Muscle of back (tissue), 11 donors: ENCODE results near the gene NEURL4. TPM values are rescaled to one million over a fixed set of nuclear protein-coding genes. Genes with fewer than 3 reads are reported as not detected.

Experiments used
- DNase-seq, 3 donors: peaks; one replicate each; pipeline versions ENCODE4 v3.0.0 to v3.0.0-alpha.2; 2013
- polyA plus RNA-seq, 10 donors: library from polyadenylated mRNA; unstranded; fragments of 120-200 nt; gene quantifications; one replicate each; pipeline ENCODE4 v1.2.1, GENCODE V29; 2013; ENCODE audit not compliant: insufficient read length in 10 of 10

NEURL4 gene
- polyA plus RNA-seq, 10 donors, result 13.6 to 20.6 (median 18.6) TPM

DNA sequence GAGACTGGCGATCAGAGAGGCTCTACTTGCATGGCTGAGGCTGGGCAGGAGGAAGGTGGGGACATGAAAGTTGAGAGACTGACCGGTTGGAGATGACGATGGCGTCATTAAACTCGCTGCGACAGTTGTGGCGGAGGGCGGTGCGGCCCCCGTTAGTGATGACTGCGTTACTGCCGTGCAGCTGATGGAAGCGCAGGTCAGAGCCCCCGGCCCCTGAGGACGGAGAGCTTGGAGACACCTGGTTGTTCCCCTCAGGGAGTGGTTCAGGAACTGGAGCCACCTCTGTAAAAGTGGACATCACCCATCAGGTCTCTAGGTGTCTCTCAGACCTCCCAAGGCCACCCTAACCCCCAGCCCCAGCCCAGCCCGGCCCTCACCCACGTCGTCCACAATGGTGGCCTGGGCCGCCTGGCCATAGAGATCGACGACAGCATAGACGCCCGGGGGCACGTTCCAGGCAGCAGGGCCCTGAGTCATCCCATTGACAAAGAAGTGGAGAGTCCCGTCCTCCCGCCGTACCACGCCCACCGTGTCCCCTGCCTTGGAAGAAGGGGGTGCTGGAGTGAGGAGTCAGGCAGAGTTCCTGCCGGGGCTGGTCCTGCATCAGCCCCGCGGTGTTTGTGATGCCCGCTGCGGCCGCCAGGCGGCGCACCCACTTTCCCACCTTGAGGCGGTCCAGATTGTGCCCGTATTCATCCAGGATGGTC lies 5.3 kb downstream of the NEURL4 start:
- DNase-seq, result peak in 1 of 3 donors; percentile 59

- DNase-seq, result no peak
Measured at GRCh38 chr17:7322520-7323194, 6.5 kb downstream of the NEURL4 start.

GRCh38 chr17:7321466-7321865 lies 7.7 kb downstream of the NEURL4 start:
- DNase-seq, result no peak

DNA sequence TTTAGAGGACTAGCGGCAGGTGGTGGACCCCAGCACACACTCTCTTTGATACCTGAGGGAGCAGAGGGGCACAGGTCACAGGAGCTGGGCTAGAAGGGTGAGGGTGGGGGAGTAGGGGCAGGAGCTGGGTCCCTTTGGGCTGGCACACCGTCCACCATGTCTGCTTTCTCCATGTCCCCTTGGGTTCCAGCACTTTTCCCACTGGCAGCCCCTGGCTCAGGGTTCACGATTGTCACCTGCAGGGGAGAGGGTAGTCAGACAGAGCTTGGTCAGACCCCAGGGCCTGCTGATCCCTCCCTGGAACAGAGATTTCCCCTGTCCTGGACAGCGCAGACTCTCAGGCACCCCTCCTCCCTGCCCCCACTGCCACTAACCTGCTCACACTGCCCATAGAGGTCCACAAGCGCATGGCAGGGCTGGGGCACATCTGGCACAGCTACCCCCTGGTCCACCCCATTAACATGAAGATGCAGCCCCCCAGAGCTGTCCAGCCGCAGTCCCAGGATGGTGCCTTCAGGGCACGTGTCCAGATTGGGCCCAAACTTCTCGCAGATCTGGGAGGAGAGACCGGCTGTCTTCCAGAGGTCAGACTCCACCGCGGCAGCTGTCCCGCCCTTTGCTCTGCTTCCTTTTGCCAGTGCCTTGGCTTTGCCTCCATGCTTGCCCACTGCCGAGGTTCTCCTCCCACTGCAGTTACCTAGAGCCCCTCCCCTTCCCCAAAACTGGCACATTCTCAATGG lies 10.8 kb downstream of the NEURL4 start:
- DNase-seq, result no peak

DNA sequence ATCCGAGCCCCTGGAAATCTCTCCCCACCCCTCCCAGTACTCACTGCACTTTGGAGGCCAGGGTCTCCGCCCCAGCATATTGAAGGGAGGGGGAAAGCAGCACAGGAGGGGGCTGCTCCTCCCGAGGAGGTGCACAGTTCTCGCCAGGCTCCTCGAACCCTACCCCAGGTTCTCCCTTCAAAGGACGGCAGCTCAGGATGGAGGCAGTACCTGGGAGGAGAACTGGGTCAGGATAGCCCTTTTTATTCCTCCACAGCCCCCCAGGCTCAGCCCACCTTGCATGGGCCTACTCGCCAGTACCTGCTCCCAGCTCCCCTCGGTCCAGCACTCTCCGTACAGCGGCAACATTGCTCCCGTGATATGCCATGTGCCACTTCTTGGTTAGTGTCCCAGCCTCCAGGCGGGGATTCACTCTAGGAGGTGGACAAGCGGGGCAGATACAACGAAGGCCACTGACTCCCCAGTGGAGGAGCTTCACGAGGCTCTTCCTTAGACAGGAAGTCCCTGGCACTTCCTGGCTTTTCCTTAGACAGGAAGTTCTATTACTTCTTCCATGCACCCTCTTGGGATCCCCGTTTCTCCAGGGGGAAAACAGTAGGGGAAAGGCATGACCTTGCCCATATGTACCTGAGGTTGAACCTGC lies 11.9 kb downstream of the NEURL4 start:
- DNase-seq, result no peak

DNA sequence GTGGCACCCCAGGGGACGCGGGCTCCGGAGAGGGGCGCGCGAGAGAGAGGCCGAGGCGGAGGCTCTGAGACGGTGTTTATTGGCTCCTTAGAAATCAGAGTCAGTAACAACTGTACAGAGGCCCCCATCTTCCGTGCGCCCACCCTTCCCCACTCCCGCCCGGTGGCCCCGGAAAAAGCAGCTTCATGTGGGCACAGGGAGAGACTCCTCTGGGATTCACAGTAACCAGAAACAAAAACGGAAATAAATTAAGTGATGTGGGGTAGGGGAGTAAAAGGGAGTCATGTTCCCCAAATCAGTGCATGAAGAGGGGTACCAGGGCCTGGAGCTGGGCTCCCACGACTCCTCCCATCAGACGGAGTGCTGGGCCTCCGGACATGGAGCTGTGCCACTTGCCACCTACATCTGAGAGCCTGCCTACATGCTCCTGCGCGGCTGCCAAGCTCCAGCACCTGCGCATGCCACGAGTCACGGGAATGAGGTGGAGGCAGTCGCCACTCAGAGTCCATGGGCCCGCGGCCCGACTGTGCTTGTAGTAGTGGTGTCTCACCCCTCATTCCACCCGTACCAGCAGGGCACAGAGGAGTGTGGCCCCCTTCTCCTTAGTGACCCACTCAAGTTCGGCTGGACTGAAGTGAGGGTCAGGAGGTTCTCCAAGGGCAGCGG lies 13.4 kb downstream of the NEURL4 start:
- no peak for DNase-seq

DNA sequence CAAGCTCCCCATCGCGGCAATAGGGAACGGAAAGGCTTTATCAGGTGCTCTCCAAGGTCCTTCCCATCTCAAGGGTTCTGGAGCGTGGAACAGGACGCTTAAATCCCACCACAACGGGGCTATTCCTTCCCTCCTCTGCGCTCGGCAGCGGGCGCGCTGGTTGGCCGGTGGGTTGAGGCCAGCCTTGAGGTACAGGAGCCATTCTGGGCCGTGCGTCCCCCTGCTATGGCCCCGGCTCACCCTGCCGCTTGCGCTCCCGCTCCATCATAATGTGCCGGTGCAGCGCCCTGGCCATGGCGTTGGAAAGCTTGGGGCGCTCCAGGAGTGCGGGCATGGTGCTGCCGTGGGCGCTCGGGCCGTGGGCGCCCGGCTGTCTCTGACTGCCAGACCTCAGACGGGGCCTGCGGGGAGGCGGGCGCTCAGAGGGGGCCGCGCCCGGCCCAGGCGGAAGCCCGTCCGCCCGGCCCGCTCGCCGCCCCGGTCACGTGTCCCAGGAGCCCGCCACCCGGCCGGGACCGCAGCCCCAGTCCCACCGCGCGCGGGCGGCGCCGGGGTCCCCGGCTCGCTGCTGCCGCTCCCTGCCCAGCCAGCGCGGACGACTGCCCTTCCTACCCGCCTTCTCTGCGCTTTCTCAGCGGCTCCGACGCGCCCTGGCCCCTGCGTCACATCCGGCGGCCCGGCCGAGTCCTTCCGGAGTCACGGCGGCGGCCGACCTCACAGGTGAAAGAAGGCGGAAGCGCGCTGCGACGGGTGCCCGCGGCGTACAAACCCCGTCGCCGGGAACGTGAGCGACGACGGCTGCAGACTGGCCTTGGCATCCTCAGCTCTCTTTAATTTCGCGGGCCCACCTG lies 14.2 kb downstream of the NEURL4 start, which contains the start of gene GPS2:
Gene GPS2, minus strand, starts transcription at position 642 of the 851 bp plus-strand sequence. Its CDS starts 308 bp downstream, at position 334.
- peak; percentile 81 to 96 (median 90) for DNase-seq

- DNase-seq, result no peak
Measured at GRCh38 chr17:7313890-7314718, 15.0 kb downstream of the NEURL4 start.

DNA sequence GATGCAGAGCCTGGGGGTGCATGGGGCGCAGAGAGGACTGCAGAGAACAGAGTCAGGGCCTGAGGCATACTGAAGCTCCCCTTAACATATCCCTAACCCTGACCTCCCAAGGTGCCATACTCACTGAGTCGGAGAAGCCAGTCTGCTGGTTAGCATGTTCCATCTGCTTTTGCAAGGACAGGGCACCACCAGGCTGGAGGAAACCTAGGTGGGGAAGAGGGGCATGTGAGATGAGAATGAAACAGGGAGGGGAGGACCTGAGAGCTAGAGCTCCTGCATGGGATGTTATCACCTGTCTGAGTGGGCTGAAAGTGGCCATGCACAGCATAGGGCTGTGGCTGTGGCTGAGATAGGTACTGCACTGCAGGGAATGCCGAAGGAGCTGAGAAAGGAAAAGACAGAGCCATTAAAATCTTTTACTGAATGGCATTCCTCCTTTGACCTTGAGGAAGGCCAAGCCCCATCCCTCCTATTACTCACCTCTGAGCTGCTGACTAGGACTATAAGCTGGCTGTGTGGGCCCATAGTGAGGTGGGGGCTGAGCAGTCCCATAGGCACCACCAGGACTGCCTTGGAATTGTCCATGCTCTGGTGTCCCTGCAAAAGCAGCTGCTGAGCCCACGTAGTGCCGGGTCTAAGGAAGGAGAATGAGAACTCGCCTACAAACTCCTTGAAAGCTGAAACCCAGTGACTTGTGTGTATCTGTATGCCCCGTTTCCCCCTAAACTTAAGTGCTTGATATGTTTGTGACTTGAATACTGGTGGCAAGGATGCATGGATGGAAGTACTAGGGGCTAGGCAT lies 15.8 kb downstream of the NEURL4 start:
- no peak for DNase-seq

GRCh38 chr17:7312432-7313087 lies 16.6 kb downstream of the NEURL4 start:
- no peak for DNase-seq

- DNase-seq, result no peak
Measured at GRCh38 chr17:7311110-7311705, 17.9 kb downstream of the NEURL4 start.

DNA sequence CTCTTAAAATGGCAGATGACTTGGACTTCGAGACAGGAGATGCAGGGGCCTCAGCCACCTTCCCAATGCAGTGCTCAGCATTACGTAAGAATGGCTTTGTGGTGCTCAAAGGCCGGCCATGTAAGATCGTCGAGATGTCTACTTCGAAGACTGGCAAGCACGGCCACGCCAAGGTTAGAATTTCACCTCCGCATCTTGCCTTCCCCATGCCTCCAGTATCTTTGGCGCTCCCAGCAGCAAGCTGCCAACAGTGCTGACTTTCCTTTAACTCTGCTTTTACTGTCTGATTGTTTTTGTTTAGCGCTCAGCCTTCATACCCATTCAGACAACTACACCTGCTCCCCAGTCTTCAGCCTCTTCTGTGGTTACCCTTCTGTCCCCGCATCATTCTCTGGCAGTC lies 19.5 kb downstream of the NEURL4 start:
- no peak for DNase-seq

DNA sequence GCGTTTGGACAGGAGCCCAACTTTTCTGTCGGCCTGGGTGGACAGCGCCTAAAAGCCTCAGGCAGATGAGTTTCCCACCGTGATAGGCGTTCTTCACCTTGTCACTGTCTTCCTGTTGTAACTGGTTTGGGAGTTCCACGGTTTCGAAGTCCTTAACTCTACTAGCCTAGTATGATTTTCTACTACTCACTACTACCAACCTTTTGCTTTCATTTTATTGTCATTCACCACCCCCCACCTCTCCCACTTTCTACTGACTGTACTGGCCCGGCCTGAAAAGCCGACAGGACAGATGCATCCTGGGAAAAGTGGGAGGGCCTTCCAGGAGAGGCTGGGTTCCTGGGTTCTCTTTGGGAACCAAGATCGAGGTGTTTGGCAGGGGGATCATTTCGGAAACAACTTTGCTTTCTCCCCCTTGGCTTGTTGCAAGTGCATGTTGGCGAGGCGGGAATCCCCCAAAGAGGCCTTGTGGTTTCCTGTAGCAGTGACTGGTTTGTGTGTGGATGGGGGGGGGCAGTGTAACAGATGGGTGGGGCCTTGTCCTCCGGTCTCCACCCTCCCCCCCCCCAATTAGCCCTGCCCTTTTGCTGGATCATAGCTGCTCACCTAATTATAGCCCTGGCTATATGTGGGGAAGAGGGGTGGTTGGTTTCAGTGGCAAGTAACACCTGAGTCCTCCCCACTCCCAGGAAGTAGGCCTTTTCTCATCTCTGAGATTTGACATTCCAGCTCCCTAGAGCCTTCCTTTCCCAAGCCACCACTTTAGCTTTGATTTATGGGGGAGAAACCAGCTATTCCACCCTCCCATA lies 20.3 kb downstream of the NEURL4 start:
- DNase-seq, result peak; percentile 70 to 89 (median 78)

- DNase-seq, result peak in 1 of 3 donors; percentile 59
Measured at GRCh38 chr17:7307686-7308624, 21.2 kb downstream of the NEURL4 start.

DNA sequence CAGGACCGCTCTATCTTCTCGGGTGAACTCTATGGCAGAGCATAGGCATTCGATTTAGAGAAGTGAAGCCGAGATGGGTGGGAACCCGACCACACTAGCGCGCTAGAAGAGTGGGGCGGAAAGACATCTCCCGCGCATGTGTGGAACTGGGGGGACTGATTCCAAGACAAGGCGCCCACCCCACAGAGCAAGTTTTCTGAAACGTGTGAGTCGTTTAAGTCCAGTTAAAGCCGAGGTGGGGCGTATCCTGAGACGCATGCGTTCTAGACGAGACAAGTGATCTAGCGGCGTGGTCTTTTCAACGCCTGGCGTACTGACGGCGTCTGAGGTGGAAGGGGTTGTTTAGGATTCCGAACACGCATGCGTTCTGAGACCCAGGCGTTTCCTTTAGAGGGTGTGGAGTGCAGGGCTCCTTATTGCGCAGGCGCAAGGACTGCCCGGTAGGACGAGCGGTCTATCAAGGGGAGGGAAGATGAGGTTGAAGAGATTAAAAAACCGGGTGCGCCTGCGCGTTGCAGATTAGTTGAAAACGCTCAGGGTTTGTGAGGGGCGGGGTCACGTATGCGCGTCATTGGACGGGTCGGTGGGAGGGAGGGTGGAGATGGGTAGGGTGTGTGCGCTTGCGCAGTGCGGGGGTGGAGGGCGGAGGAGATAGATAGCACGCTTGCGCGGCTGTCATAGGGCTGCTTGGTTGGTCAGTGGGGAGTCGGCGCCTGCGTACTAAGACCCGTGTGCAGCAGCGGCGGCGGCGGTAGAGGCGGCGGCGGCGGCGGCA lies 22.0 kb downstream of the NEURL4 start, which contains the start of gene EIF5A:
Gene EIF5A, plus strand, starts transcription at position 718 of the 775 bp plus-strand sequence. CDS start 2,008 bp downstream, outside the sequence.
- peak; percentile 100 for DNase-seq
